Esophagus squamous epithelium (tissue), 5 donors: Measurements from ENCODE around the gene LRRD1. TPM values are rescaled to one million over a fixed set of nuclear protein-coding genes. Genes with fewer than 3 reads are reported as not detected.
"Not testable (repeated sequence)": the region's sequence is repeated elsewhere in the genome, so short reads cannot be mapped to it uniquely, and the experiment has no call there.

Source experiments
- DNase-seq: peaks from one replicate; lab custom pipeline; 2025; lab: John Stamatoyannopoulos, UW
- H3K27ac ChIP-seq, 4 donors: fragments of 200-600 bp; sonication (generic); one replicate each; pipeline ENCODE4 v1.5.1; 2016 to 2019; ENCODE audit warnings: mild to moderate bottlenecking in 1 of 4
- H3K27me3 ChIP-seq, 4 donors: fragments of 200-600 bp; sonication (generic); 1 replicate in 3 of 4; 2 replicates in 1 of 4; pipeline versions ENCODE4 v1.5.1 to v1.6.0; 2017 to 2021; ENCODE audit warnings: antibody characterized with exemption in 1 of 4
- H3K36me3 ChIP-seq, 3 donors: fragments of 200-600 bp; sonication (generic); one replicate each; pipeline ENCODE4 v1.5.1; 2016 to 2019
- H3K4me1 ChIP-seq, 3 donors: fragments of 200-600 bp; sonication (generic); one replicate each; pipeline ENCODE4 v1.5.1; 2017 to 2019
- H3K4me3 ChIP-seq, 4 donors: fragments of 200-600 bp; sonication (generic); 1 replicate in 3 of 4; 2 replicates in 1 of 4; pipeline ENCODE4 v1.5.1; 2016 to 2019; ENCODE audit warnings: mild to moderate bottlenecking in 2 of 4, moderate library complexity in 1 of 4
- H3K9me3 ChIP-seq, 3 donors: fragments of 200-600 bp; sonication (generic); one replicate each; pipeline ENCODE4 v1.5.1; 2016 to 2019
- POLR2A ChIP-seq, 4 donors: fragments of 450-650 bp; IDR thresholded peaks; one replicate each; pipeline ENCODE4 v1.6.1; 2017; ENCODE audit warnings: antibody characterized with exemption in 4 of 4, mild to moderate bottlenecking in 4 of 4, moderate library complexity in 3 of 4
- WGBS, 2 donors: methylation state at CpG; one replicate each; pipeline ENCODE4 v1.1.5; 2018; 5-methylcytosine and 5-hydroxymethylcytosine counted together
- intact Hi-C: fragments of 100-400 bp; cut with DNase I; formaldehyde crosslinking; loops from one replicate; pipeline ENCODE4 v1.15.0; 2022
- total RNA-seq, 4 donors: library from RNA; depleted of rRNA; stranded (reverse); fragments of >200 nt; gene quantifications; one replicate each; pipeline ENCODE4 v1.1.0, GENCODE V29; 2016
- TF ChIP-seq, protein P1 (sequence below), 6 experiments: fragments of 450-650 bp in 4 of 6; fragments of 200-600 bp in 2 of 6; sonication (generic) in 2 of 6; IDR thresholded peaks; one replicate each; pipeline ENCODE4 v1.5.1; 2016 to 2019; ENCODE audit warnings: antibody characterized with exemption in 6 of 6, mild to moderate bottlenecking in 4 of 6, moderate library complexity in 4 of 6
- donor health status: DM: yes; HTN: yes; CAD: no.

Gene LRRD1
- total RNA-seq, 4 donors from 2014 or later = not detected

DNA sequence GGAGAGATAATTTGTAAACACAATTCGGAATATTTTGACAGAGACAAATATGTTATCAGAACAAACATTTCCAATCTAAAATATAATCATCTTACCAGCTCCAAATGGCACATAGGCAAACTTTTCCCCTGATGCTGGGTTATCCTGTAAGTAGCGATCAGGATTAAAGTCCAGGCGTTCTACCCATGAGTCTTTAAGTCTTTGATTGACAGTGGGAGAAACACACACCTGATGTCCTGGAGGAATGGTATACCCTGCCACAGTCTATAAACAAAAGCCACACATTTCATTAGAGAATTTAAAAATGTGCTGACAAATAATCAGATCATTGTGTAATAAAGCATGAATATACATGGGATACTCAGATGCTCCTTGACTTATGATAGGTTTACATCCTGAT lies 62.0 kb downstream of the LRRD1 start:
- intact Hi-C loops = no loop called here
- TF ChIP-seq, protein P1, sequence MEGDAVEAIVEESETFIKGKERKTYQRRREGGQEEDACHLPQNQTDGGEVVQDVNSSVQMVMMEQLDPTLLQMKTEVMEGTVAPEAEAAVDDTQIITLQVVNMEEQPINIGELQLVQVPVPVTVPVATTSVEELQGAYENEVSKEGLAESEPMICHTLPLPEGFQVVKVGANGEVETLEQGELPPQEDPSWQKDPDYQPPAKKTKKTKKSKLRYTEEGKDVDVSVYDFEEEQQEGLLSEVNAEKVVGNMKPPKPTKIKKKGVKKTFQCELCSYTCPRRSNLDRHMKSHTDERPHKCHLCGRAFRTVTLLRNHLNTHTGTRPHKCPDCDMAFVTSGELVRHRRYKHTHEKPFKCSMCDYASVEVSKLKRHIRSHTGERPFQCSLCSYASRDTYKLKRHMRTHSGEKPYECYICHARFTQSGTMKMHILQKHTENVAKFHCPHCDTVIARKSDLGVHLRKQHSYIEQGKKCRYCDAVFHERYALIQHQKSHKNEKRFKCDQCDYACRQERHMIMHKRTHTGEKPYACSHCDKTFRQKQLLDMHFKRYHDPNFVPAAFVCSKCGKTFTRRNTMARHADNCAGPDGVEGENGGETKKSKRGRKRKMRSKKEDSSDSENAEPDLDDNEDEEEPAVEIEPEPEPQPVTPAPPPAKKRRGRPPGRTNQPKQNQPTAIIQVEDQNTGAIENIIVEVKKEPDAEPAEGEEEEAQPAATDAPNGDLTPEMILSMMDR (IDR thresholded peaks at IDR 0.05) = no peak
- TF ChIP-seq POLR2A (IDR thresholded peaks at IDR 0.05) = no peak
- H3K36me3 ChIP-seq = peaks cover 0 to 96% (median 0%) of the 10 kb centered on the region in 3 donors
- no peak overlapping the region for H3K27ac ChIP-seq
- 86 to 93% methylated on average over 3 of the region's 3 CpGs for WGBS, 2 donors
- no peaks in the 10 kb centered on the region for H3K9me3 ChIP-seq
- no peak for DNase-seq
- no peak overlapping the region for H3K4me3 ChIP-seq
- peaks cover 0 to 6% (median 0%) of the 10 kb centered on the region in 3 donors for H3K4me1 ChIP-seq
- no peaks in the 10 kb centered on the region for H3K27me3 ChIP-seq

DNA sequence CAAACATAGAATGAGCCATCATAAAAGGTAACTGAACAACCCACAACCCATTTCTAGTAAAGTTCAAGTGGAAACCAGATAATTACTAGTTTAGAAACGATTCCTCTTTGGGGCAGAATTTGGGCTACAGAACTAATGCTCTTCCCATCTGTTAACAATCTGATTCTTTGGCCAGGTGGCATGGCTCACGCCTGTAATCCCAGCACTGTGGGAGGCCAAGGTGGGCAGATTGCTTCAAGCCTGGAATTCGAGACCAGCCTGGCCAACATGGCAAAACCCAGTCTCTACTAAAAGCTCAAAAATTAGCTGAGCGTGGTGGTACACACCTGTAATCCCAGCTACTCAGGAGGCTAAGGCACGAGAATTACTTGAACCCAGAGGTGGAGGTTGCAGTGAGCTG lies 63.1 kb downstream of the LRRD1 start:
- no peak for DNase-seq
- Histone ChIP-seq H3K4me3 (no peak overlapping the region), H3K4me1 (peaks cover 0 to 6% (median 0%) of the 10 kb centered on the region in 3 donors), H3K9me3 (no peaks in the 10 kb centered on the region), H3K27me3 (no peaks in the 10 kb centered on the region), H3K36me3 (peaks cover 0 to 96% (median 0%) of the 10 kb centered on the region in 3 donors), H3K27ac (no peak overlapping the region)
- TF ChIP-seq, protein P1 (IDR thresholded peaks at IDR 0.05) = no peak
- no peak for TF ChIP-seq POLR2A (IDR thresholded peaks at IDR 0.05)
- WGBS, 2 donors = 87 to 93% methylated on average over 3 to 5 of the region's 5 CpGs
- intact Hi-C loops = no loop called here

DNA sequence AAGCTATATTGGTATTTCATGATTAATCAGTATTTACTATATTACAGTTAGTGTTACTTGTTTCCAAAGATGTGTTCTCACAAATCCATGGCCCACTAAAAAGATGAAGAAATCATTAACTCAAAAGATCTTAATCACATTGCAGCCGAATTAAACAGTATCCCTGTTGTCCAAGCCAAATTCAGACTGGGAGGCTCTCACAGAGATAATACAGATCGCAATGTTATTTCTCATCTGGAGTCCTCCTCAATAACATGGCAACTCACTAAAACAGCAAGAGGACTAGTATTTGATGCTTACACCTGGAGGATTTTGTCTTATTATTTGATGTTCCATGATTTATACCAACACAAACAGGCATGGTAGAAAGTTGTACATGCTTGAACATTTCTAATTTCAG lies 68.1 kb downstream of the LRRD1 start:
- no peaks in the 10 kb centered on the region for H3K9me3 ChIP-seq
- no peak overlapping the region for H3K27ac ChIP-seq
- DNase-seq = no peak
- H3K36me3 ChIP-seq = peaks cover 0 to 100% (median 16%) of the 10 kb centered on the region in 3 donors
- H3K4me1 ChIP-seq = no peaks in the 10 kb centered on the region
- 93 to 95% methylated on average over 2 of the region's 2 CpGs for WGBS, 2 donors
- H3K27me3 ChIP-seq = no peaks in the 10 kb centered on the region
- no peak for TF ChIP-seq POLR2A (IDR thresholded peaks at IDR 0.05)
- TF ChIP-seq, protein P1 (IDR thresholded peaks at IDR 0.05) = no peak
- intact Hi-C loops = no loop called here
- no peak overlapping the region for H3K4me3 ChIP-seq

DNA sequence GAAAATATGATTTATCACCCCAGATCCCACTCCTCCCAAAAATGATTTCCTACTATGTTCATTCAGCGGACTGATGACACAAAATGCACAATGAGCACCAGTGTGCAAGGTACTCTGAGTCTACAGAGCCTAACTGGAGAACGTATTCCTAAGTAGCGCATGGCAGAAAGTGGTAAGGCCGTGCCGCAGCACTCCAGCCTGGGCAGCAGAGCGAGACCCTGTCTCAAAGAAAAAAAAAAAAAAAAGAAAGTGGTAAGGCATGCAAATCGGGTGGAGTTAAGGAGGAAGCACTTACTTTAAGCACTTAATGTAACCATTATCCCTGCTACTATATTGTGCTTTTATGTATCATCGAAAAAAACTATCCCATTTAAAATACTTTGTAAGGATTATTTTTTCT lies 70.1 kb downstream of the LRRD1 start:
- WGBS, 2 donors = 93 to 96% methylated on average over 4 to 7 of the region's 8 CpGs
- H3K4me3 ChIP-seq = no peak overlapping the region
- H3K27ac ChIP-seq = no peak overlapping the region
- H3K4me1 ChIP-seq = no peaks in the 10 kb centered on the region
- H3K9me3 ChIP-seq = no peaks in the 10 kb centered on the region
- no peak for DNase-seq
- TF ChIP-seq POLR2A (IDR thresholded peaks at IDR 0.05) = no peak
- TF ChIP-seq, protein P1 (IDR thresholded peaks at IDR 0.05) = no peak
- no peaks in the 10 kb centered on the region for H3K27me3 ChIP-seq
- H3K36me3 ChIP-seq = peaks cover 0 to 100% (median 23%) of the 10 kb centered on the region in 3 donors
- intact Hi-C loops = no loop called here

DNA sequence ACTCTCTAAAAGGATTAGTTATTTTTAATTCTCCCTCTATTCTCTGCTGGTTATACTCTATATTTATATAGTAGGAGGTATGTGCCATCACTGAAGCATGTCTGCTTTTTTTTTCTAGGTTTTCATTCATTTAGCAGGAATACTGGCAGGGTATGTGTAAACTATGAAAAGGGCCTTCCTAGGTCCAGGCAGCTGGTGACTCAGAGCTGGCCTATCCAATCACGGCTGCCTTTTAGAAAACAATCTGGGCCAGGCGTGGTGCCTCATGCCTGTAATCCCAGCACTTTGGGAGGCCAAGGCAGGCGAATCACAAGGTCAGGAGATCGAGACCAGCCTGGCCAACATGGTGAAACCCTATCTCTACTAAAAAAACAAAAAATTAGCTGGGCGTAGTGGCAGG lies 76.1 kb downstream of the LRRD1 start:
- 90 to 100% methylated on average over 1 to 2 of the region's 5 CpGs for WGBS, 2 donors
- peaks cover 10 to 100% (median 20%) of the 10 kb centered on the region in 3 donors for H3K36me3 ChIP-seq
- H3K9me3 ChIP-seq, intact Hi-C loops, H3K4me1 ChIP-seq, H3K27me3 ChIP-seq, H3K27ac ChIP-seq, H3K4me3 ChIP-seq, DNase-seq: not testable (repeated sequence)

DNA sequence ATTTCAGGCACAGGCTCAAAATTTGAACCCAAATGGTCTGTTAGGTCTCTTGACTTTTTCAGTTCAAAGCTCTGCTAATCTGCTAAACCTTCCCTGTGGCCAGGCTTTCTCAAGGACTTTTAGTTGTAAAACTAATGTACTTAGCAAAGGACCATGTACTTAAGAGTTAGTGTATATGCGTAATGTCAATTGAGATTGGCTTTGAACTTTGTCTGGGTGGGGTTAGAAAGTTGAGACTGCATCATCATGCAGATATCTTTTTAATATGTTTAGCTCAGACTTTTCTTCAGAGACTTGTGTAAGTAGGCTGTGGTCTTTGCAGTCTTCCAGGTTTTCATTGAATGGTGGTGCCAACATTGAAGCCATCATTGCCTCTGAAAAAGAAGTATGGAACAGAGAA lies 78.4 kb downstream of the LRRD1 start:
- no peaks in the 10 kb centered on the region for H3K9me3 ChIP-seq
- no peak for DNase-seq
- H3K4me3 ChIP-seq = no peak overlapping the region
- WGBS, 2 donors = 100% methylated on average over 1 of the region's 1 CpG
- no peak overlapping the region for H3K27ac ChIP-seq
- H3K4me1 ChIP-seq = no peaks in the 10 kb centered on the region
- TF ChIP-seq POLR2A (IDR thresholded peaks at IDR 0.05) = no peak
- TF ChIP-seq, protein P1 (IDR thresholded peaks at IDR 0.05) = no peak
- peaks cover 10 to 100% (median 25%) of the 10 kb centered on the region in 3 donors for H3K36me3 ChIP-seq
- H3K27me3 ChIP-seq = no peaks in the 10 kb centered on the region
- intact Hi-C loops = no loop called here
